Kidney glomerular epithelial cell (primary cell): ENCODE measurements around the gene OR13C5.
"Not testable (repeated sequence)": the region's sequence is repeated elsewhere in the genome, so short reads cannot be mapped to it uniquely, and the experiment has no call there.

Experiments used
- DNase-seq: peaks from one replicate; lab custom pipeline; 2025; lab: John Stamatoyannopoulos, UW

Gene OR13C5

GRCh38 chr9:104599313-104599712 is at the start of gene OR13C5:
Gene OR13C5, minus strand, starts transcription at chr9:104599413. Its CDS starts 0 bp downstream, at chr9:104599413.
- DNase-seq = not testable (repeated sequence)

- no peak for DNase-seq
Observed at GRCh38 chr9:104635456-104635855, 36.2 kb upstream of the OR13C5 start.

- no peak for DNase-seq
Observed at GRCh38 chr9:104633976-104634520, 34.8 kb upstream of the OR13C5 start.

GRCh38 chr9:104625964-104626363 is 26.8 kb upstream of the OR13C5 start:
- DNase-seq = not testable (repeated sequence)

- DNase-seq = no peak
Observed at GRCh38 chr9:104618104-104618503, 18.9 kb upstream of the OR13C5 start, which contains the start of gene OR13C9. Gene OR13C9, minus strand, starts transcription at chr9:104618204. Its CDS starts 0 bp downstream, at chr9:104618204.

- DNase-seq = no peak
Observed at GRCh38 chr9:104617418-104617817, 18.2 kb upstream of the OR13C5 start.

GRCh38 chr9:104611213-104611612 is 12.0 kb upstream of the OR13C5 start:
- DNase-seq = no peak

GRCh38 chr9:104608336-104608735 is 9.1 kb upstream of the OR13C5 start:
- peak; percentile 21 for DNase-seq

GRCh38 chr9:104606152-104606551 is 6.9 kb upstream of the OR13C5 start:
- peak; percentile 56 for DNase-seq

GRCh38 chr9:104605527-104605926 is 6.3 kb upstream of the OR13C5 start, which contains the start of gene OR13C2:
Gene OR13C2, minus strand, starts transcription at chr9:104605627. Its CDS starts 0 bp downstream, at chr9:104605627.
- not testable (repeated sequence) for DNase-seq

- no peak for DNase-seq
Observed at GRCh38 chr9:104604801-104605200, 5.6 kb upstream of the OR13C5 start.

- not testable (repeated sequence) for DNase-seq
Observed at GRCh38 chr9:104598749-104599148, 464 bp downstream of the OR13C5 start.

- DNase-seq = no peak
Observed at GRCh38 chr9:104589626-104590025, 9.6 kb downstream of the OR13C5 start.

- DNase-seq = no peak
Observed at GRCh38 chr9:104586496-104587180, 12.6 kb downstream of the OR13C5 start.

- DNase-seq = no peak
Observed at GRCh38 chr9:104580562-104580961, 18.7 kb downstream of the OR13C5 start.

GRCh38 chr9:104577263-104577662 is 21.9 kb downstream of the OR13C5 start:
- no peak for DNase-seq

- DNase-seq = no peak
Observed at GRCh38 chr9:104575456-104575855, 23.8 kb downstream of the OR13C5 start.

- no peak for DNase-seq
Observed at GRCh38 chr9:104572612-104573011, 26.6 kb downstream of the OR13C5 start.

- DNase-seq = no peak
Observed at GRCh38 chr9:104568868-104569267, 30.3 kb downstream of the OR13C5 start, which contains the start of gene OR13C8. Gene OR13C8, plus strand, starts transcription at chr9:104569168. Its CDS starts 0 bp downstream, at chr9:104569168.

- no peak for DNase-seq
Observed at GRCh38 chr9:104564358-104564757, 34.9 kb downstream of the OR13C5 start.

- DNase-seq = no peak
Observed at GRCh38 chr9:104556830-104557634, 42.2 kb downstream of the OR13C5 start.

GRCh38 chr9:104555521-104555920 is 43.7 kb downstream of the OR13C5 start:
- no peak for DNase-seq

GRCh38 chr9:104553261-104553660 is 46.0 kb downstream of the OR13C5 start:
- no peak for DNase-seq
